ENCODE data around the gene ELMO3. TPM values are rescaled to one million over a fixed set of nuclear protein-coding genes. Genes with fewer than 3 reads are reported as not detected.

Gene ELMO3
- total RNA-seq, 4 donors from 2014 or later: 30.1 to 35.9 (median 32.9) TPM

DNA sequence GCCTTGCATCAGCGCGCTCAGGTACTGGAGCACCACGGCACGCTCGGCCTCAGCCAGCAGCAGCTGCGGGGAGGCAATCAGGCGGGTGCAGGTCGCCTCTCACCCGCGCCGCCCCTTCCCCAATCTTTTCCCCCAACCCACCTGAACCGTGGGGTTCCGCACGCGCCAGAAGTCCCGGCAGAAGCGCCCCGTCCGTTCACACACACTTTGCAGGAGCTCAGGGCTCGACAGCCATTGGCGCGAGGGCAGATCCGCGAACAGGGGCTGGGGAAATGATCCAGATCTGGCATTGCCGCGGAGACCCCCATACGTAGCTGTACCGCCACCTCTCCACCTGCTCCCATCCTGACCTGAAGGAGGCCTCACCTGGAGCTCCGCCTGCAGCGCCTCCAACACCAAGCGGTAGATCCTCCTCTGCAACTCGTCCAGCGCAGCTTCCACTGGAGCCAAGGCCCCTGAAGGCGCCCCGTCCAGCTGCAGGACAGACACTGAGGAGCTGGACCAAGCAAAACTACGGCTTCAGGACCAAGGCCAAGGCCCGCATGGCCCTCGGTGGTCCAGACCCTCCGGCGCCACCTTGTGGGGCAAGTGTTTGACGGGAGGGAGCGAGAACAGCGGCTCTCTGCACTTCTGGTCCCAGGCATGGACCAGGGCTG lies 13.8 kb upstream of the ELMO3 start:
- WGBS, 2 donors: 3 to 28% methylated on average over 6 to 11 of the region's 43 CpGs
- DNase-seq: peak; percentile 50
- Histone ChIP-seq H3K9me3 (no peaks in the 10 kb centered on the region), H3K36me3 (no peaks in the 10 kb centered on the region), H3K4me1 (peaks cover 19 to 52% (median 34%) of the 10 kb centered on the region in 3 donors), H3K27ac (peak overlapping the region; percentile 93 to 99 (median 98)), H3K27me3 (no peaks in the 10 kb centered on the region), H3K4me3 (peak overlapping the region; percentile 58 to 94 (median 60))
- TF ChIP-seq POLR2A (IDR thresholded peaks at IDR 0.05): no peak
- TF ChIP-seq, protein P1, sequence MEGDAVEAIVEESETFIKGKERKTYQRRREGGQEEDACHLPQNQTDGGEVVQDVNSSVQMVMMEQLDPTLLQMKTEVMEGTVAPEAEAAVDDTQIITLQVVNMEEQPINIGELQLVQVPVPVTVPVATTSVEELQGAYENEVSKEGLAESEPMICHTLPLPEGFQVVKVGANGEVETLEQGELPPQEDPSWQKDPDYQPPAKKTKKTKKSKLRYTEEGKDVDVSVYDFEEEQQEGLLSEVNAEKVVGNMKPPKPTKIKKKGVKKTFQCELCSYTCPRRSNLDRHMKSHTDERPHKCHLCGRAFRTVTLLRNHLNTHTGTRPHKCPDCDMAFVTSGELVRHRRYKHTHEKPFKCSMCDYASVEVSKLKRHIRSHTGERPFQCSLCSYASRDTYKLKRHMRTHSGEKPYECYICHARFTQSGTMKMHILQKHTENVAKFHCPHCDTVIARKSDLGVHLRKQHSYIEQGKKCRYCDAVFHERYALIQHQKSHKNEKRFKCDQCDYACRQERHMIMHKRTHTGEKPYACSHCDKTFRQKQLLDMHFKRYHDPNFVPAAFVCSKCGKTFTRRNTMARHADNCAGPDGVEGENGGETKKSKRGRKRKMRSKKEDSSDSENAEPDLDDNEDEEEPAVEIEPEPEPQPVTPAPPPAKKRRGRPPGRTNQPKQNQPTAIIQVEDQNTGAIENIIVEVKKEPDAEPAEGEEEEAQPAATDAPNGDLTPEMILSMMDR (IDR thresholded peaks at IDR 0.05): peak; percentile 70 to 83 (median 80)
- intact Hi-C loops (cut with DNase I): no loop called here

DNA sequence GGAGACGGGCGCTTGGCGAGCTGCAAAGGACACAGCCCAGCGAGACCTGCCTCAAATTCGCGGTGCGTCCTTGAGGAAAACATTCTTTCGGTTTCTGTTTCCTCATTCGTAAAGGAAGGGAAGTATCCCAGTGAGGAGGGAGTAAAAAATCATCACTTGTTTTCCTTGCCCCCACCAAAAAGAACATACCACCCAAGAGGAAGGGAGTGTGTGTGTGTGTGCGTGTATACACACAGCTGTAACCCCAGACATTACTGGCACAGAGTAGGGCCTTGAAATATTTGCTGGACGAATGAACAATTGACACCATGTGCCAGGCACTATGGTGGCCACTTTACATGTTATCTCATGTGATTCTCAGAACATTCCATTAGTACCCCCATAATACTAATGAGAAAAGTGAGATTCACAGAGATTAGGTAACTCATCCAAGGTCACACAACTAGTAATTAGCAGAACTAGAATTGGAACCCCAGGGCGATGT lies 13.2 kb upstream of the ELMO3 start:
- H3K4me3 ChIP-seq: peak overlapping the region in 3 of 4 donors; percentile 60 to 94 (median 61)

DNA sequence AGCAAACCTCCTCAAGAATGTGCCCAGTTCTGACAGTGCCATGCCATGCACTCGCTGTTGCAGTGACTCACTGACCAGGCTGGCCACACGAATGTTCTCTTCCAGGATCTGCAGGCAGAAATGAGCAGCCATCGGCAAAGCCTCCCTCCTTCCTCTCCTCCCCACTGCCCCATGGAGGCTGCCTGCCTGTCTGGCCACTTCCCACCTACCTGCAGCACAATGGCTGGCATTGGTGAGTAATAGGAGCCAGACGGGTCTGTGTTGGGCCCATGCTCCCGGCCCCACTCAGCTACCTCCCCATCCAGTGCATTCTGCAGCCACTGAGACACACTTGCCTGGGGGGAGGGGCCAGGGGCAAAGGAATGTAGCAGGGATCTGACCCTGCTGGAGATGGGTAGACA lies 12.4 kb upstream of the ELMO3 start:
- Histone ChIP-seq H3K27me3 (no peaks in the 10 kb centered on the region), H3K27ac (no peak overlapping the region), H3K36me3 (no peaks in the 10 kb centered on the region), H3K4me3 (no peak overlapping the region), H3K9me3 (no peaks in the 10 kb centered on the region), H3K4me1 (peaks cover 19 to 45% (median 30%) of the 10 kb centered on the region in 3 donors)
- 53 to 64% methylated on average over 3 to 4 of the region's 5 CpGs for WGBS, 2 donors
- TF ChIP-seq, protein P1 (IDR thresholded peaks at IDR 0.05): no peak
- no peak for TF ChIP-seq POLR2A (IDR thresholded peaks at IDR 0.05)
- intact Hi-C loops (cut with DNase I): no loop called here
- DNase-seq: no peak

More for the DNA sequence above, 13.2 kb upstream of the ELMO3 start:
- peak overlapping the region in 2 of 4 donors; percentile 19 to 21 for H3K27ac ChIP-seq
- intact Hi-C loops (cut with DNase I): no loop called here
- no peak for TF ChIP-seq POLR2A (IDR thresholded peaks at IDR 0.05)
- TF ChIP-seq, protein P1 (IDR thresholded peaks at IDR 0.05): no peak
- no peaks in the 10 kb centered on the region for H3K9me3 ChIP-seq
- no peaks in the 10 kb centered on the region for H3K27me3 ChIP-seq
- H3K4me1 ChIP-seq: peaks cover 19 to 48% (median 34%) of the 10 kb centered on the region in 3 donors
- H3K36me3 ChIP-seq: no peaks in the 10 kb centered on the region
- WGBS, 2 donors: 15 to 17% methylated on average over 5 to 6 of the region's 12 CpGs
- no peak for DNase-seq

DNA sequence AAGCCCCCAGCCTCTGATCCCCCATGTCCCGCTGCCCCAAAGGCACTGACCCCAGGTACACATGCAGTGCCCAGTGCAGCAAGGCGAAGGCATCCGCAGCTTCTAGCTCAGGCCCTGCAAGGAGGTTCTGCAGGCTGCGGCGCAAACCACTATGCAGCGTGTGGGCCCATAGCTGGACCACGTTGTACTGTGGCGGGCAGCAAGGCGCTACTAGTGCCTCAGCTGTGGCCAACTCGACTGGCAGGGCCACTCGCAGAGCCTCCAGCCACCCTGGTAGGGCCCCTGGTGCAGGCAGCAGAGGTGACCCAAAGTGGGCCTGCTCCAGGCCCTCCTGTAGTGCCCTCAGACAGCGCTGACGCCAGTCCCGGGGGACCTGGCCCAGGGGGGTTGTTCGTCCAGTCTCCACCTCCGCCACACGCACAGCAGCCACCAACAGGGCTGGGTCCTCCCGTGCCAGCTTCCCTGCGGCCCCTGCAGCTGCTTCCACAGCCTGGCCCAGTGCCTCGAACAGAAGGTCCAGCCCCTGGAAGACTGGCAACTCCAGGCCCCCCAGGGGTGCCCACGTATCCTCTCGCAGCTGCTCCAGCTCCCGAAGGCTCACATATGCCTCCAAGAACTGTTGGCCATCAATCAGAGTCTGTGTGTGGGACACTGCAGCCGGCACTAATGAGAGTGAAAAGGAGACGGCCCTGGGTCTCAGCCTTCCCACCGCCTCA lies 11.6 kb upstream of the ELMO3 start:
- Histone ChIP-seq H3K4me3 (no peak overlapping the region), H3K27ac (no peak overlapping the region), H3K36me3 (no peaks in the 10 kb centered on the region), H3K9me3 (no peaks in the 10 kb centered on the region), H3K27me3 (no peaks in the 10 kb centered on the region), H3K4me1 (peaks cover 19 to 43% (median 24%) of the 10 kb centered on the region in 3 donors)
- 50% methylated on average over 2 of the region's 26 CpGs; no CpG with 5 or more reads in 1 of the 2 donors for WGBS, 2 donors
- TF ChIP-seq, protein P1 (IDR thresholded peaks at IDR 0.05): no peak
- TF ChIP-seq POLR2A (IDR thresholded peaks at IDR 0.05): no peak
- intact Hi-C loops (cut with DNase I): no loop called here
- DNase-seq: no peak

DNA sequence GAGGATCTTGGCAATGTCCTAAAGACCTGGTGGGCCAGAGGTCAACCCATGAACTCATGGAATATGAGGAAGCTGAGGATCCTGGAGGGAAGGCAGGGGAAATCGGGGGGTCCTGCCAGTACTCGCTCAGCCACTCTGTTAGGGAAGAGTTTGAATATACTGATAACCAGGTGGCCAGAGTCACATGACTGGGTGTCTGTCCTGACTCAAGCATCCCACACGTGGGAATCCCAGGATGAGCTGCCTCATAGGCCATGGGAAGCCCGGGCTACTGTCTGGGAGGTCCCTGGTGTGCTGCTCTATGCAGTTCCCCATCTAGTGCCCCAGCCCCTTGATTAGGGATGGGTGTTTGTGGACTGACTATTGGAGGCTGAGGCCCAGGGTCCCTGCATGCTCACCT lies 10.6 kb upstream of the ELMO3 start:
- Histone ChIP-seq H3K4me3 (no peak overlapping the region), H3K36me3 (peaks cover 0 to 4% (median 0%) of the 10 kb centered on the region in 3 donors), H3K9me3 (no peaks in the 10 kb centered on the region), H3K4me1 (peaks cover 25 to 43% (median 28%) of the 10 kb centered on the region in 3 donors), H3K27ac (no peak overlapping the region), H3K27me3 (no peaks in the 10 kb centered on the region)
- WGBS, 2 donors: 83 to 89% methylated on average over 2 to 4 of the region's 4 CpGs
- intact Hi-C loops (cut with DNase I): no loop called here
- DNase-seq: no peak
- TF ChIP-seq, protein P1 (IDR thresholded peaks at IDR 0.05): no peak
- no peak for TF ChIP-seq POLR2A (IDR thresholded peaks at IDR 0.05)

Measured in esophagus squamous epithelium (tissue), 5 donors.